Muscle of back (tissue), 11 donors: ENCODE data around the gene CCL27. TPM values are rescaled to one million over a fixed set of nuclear protein-coding genes. Genes with fewer than 3 reads are reported as not detected.

Source experiments
- DNase-seq, 3 donors: peaks; one replicate each; pipeline versions ENCODE4 v3.0.0 to v3.0.0-alpha.2; 2013
- polyA plus RNA-seq, 10 donors: library from polyadenylated mRNA; unstranded; fragments of 120-200 nt; gene quantifications; one replicate each; pipeline ENCODE4 v1.2.1, GENCODE V29; 2013; ENCODE audit not compliant: insufficient read length in 10 of 10

The CCL27 gene
- polyA plus RNA-seq, 10 donors = 0.47 to 0.95 (median 0.78) TPM; not detected in 1

DNA sequence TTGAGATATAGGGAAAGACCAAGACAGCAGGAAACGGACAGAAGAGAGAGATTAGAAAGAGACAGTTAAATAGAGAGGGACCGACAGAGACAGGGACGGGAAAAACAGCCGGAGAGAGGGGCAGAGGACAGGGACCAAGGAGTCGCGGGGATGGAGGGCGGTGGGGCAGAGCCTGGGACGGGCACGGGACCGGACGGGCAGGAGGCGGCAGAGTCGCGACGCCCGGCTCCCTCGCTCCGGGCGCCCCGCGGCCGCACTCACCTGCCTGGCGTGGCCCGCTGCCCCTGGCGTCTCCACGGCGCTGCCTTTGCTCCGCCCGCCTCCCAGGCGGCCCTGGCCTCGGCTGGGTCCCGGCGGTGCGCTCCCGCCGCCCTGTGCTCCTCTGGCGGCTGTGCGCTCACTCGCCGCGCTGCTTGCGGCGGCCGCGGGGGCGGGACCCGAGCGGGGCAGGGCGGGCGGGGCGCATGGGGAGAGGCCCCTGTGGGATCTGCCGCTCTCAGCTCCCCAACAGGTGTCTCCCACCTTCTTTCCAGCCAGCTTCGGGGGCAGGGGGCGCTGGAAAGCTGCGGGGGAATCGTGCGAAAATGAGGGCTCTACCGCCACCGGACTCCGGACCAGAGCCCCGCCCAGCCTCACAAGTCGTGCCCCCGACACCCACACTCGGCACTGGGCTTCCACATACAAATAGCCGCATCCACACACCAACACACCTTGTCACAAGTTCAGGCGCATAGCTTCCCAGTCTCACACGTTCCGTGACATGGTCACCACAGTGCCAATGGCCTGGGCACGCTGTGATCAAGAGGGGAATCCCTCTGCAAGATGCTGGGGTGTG is 33.6 kb downstream of the CCL27 start, which contains the start of gene ARID3C:
TSS of gene ARID3C (minus strand) at position 411 of the 835 bp plus-strand sequence. CDS start 1,052 bp downstream, outside the sequence.
- DNase-seq = no peak

DNA sequence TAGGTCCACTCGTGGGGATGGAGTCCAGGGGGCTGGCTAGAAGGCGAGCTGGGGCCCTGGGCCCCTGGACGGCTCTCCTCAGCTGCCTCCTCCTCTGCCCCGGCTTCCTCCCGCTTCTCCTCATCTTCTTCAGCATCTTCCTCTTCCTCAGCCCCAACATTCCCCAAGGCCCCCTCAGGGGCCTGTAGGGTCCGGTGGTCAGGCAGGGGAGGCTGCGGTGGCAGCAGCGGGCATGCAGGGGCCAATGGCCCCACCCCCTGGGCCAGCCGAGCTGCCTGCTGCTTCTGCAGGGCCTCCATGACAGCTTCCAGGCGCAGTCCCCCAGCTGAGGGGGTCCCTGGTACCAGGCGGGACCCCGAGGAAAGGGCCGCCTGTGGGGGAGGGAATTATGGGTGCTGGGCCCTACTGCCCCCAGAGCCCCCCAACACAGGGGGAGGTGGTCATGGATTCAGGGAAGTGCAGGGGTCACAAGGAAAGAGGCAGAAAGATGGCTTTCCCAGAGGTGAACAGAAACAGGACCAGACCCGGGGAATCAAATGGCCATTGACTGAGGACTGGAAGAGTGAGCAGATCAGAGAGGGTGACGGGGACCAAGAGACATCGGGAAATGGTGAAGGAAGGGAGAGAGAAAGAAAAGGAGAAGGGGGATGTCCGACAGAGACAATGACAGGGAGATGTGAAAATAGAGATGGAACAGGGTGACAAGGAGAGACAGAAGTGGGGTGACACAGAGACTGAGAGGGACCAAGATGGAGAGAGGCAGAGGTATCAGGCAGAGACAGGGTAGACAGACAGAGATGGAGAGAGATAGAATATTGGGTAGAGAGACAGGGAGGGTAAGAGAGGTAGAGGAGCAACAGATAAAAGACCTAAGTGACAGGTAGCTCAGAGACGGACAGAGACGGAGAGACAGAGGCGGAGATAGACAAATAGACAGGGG is 34.5 kb downstream of the CCL27 start:
- no peak for DNase-seq

DNA sequence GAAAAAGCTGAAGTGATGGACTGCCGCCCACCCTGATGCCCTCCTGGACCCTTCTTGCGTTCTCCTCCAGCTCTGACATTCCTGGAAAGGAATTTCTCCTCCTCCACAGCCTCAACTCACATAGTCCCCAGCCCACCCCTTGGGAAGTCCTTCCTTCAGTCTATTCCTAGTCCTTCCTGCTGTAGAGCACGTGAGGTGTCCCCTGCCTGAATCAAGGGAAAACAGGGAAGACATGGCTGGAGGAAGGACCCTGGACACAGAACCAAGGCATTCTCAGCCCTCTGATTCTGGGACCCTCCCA is 37.3 kb downstream of the CCL27 start:
- DNase-seq = no peak

DNA sequence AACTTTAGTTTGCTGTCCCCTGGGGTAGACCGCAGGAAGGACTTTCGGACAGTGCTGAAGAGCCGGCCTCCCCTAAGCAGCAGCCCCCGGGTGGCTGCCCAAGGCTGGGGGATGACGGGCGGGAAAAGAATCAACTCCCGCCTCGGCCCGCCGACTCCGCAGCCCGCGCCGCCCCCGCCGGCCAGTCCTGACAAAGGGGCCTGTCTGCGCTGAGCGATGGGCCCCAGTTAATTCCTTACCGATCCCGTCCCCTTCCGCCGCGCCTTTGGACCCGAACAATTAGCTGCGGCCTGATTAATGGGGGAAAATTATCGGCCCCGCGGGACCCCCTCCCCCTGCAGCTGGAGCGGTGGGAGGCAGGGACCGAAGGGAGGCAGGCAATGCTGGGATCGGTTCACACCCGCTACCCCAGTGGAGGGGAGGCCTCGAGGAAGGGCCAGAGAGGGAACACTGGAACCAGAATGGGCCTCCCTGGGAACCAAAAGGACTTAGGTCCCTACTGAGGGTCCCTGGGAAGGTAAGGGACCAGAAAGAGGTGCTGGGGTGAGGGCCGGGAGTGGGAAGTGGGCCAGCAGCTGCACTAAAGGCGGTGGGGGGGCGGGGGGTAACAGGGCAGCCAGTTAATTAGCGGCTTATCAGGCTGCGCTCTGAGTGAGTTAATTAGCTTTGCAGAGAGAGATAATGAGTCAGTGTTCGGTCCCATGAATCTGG is 37.8 kb downstream of the CCL27 start:
- DNase-seq = no peak

DNA sequence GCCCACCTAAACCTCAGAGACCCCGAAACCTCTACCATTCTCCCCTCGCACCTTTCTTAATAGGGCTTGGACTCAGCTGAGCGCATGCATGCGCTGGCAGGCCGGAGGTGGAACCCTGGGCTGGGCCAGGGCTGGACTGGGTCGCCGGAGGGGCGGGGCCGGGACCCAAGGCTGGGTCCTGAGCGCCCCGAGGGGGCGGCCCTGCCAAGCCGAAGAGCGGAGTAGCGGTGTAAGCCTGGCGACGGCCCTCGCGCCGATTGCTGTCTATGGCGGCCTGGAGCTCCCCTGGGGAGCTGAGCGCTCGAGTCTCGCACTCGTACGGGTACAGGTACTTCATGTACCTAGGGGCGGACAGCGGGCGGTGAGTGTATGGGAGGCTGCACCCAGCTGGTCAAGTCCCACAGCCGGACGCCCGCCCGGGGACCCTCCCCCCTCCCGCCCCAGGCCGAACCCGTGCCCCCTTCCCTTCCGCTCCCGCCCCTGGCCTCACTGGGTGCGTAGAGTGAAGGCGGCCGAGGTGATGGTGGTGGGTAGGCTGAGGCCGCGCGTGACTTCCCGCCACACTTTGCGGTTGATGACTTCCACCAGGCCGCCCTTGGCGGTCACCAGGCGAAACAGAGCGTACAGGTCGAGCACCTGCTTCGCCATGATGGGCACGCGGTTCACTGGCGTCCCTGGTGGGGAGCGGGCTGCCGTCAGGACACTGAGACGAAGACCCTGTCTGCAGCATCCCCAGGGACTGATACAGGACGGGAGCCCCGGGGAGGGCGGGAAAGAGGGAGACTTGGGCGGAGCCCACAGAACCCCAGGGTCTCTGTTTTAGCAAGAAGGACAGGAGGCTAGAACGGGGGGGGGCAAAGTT is 38.9 kb downstream of the CCL27 start:
- DNase-seq = no peak

DNA sequence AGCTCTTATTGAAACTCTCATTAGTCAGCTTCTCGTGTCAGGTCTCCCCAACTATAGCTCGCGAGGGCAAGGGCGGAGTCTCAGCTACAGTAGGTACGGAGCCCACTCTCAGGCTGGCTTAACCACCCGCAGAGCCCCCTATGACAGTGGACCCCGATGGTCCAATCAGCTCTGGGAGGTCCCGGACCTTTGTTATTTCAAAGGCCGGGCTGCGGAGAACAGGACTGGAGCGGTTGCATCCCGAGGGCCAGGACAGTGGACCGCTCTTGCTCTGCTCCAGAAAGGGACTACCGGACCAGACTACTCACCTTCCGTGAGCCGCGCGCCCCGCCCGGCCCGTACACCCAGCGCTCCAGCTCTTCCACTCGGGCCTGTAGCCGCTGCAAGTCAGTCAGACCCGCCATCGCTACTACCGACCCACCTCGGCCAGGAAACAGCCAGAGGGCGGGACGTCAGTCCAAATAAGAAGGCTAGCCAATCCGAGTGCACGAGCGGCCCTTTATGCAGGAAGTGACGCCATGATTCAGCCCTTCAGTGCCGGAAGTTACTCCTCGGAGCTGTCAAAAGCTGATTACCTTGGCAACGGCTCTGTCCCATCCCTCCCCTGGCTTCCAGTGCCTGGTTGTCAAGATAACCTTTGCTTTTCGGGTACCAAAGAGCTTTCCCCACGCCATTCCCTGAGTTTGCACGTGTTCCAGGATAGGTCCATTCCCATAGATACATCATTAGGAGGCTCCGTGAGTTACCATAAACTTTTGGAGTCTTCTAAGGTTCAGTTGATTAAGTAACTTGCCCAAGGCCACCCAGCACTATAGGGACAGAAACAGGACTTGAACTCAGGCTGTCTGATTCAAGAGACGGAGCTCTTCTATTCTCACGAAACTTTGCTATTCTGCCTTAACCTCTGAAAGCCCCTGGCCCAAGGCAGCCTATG is 42.1 kb downstream of the CCL27 start, which contains the start of gene DCTN3:
TSS of gene DCTN3 (minus strand) at position 435 of the 934 bp plus-strand sequence. CDS start at position 404, 31 bp downstream.
- DNase-seq = peak; percentile 93 to 97 (median 94)

DNA sequence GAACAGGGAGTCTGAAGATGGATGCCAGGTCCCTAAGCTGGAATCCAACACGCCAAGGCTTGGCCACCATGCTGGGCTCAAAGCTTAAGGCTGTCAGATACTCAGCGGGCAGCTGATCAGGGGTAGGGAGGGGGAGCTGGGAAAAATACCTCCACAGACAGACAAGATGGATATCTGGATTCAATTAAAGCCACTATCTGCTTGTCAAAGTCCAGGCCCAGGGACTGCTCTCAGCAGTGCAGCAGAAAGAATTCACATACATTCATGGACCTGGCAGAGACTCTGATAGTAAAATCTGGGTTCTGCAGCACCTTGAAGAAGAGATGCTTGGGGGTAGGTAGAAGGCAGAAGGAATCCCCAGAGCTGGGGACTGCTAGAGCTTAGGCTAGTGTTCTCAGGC is 47.3 kb downstream of the CCL27 start:
- no peak for DNase-seq

DNA sequence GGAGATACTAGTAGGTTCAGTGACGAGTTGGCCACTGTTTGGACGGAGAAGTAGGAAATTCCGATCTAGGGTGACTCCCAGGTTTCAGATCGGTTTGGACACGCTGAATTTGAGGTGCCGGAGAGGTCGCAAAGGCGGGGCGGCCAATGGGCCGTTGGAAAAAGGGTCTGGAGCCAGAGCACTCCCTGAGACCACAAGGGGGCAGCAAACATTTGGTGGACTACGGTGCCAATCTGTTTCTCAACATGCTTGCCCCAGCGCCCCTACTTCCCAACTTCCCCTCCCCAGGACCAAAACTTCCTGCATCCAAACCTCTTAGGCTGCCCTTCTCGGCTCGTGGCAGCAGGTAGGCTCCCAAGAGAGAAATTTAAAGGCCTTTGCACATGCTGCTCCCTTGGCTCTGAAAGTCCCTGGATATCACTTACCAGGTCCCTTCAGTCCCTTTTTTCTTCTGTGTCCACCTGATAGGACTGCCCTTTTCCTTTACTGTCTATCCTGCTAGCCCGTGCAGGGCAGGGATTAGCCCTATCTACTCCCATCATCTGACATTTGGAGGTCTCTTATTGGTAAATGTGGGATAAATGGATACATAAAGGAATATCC is 49.6 kb downstream of the CCL27 start:
- DNase-seq = peak; percentile 74 to 91 (median 83)

Other genes starting within 250 kb of the CCL27 start
- gene FAM219A, start 204.1 kb downstream of the CCL27 start, polyA plus RNA-seq = 10 to 100 TPM in 8 of 10 donors, 1 to 10 TPM in 2; 9.8 to 15.0 (median 11.8) TPM
- under 1 TPM in 2 of 10 donors, not detected in 8; 0.23 to 0.30 TPM for gene DNAI1, start 203.9 kb downstream of the CCL27 start, polyA plus RNA-seq
- 1 to 10 TPM; 2.5 to 5.2 (median 3.4) TPM for gene ENHO, start 139.7 kb downstream of the CCL27 start, polyA plus RNA-seq
- gene CNTFR, start 72.9 kb downstream of the CCL27 start, polyA plus RNA-seq = 10 to 100 TPM; 24.5 to 98.6 (median 54.8) TPM
- 10 to 100 TPM; 15.3 to 22.3 (median 18.5) TPM for gene RPP25L, start 50.6 kb downstream of the CCL27 start, polyA plus RNA-seq
- 10 to 100 TPM; 53.7 to 75.6 (median 66.5) TPM for gene DCTN3, start 42.2 kb downstream of the CCL27 start, polyA plus RNA-seq
- under 1 TPM in 5 of 10 donors, not detected in 5; 0.11 to 0.24 (median 0.18) TPM for gene ARID3C, start 33.6 kb downstream of the CCL27 start, polyA plus RNA-seq
- gene SIGMAR1, start 24.9 kb downstream of the CCL27 start, polyA plus RNA-seq = 10 to 100 TPM; 35.5 to 60.7 (median 47.0) TPM
- gene GALT, start 16.0 kb downstream of the CCL27 start, polyA plus RNA-seq = 10 to 100 TPM; 28.2 to 48.1 (median 33.9) TPM
- 100 to 1,000 TPM in 8 of 10 donors, 10 to 100 TPM in 2; 92.2 to 164 (median 110) TPM for gene IL11RA, start 10.5 kb downstream of the CCL27 start, polyA plus RNA-seq
- gene CCL19, start 28.6 kb upstream of the CCL27 start, polyA plus RNA-seq = 10 to 100 TPM in 1 of 10 donors, 1 to 10 TPM in 3, not detected in 6; 1.5 to 12.3 (median 6.0) TPM
- 10 to 100 TPM in 9 of 10 donors, 1 to 10 TPM in 1; 4.1 to 58.5 (median 26.1) TPM for gene CCL21, start 47.5 kb upstream of the CCL27 start, polyA plus RNA-seq